Endothelial cell of umbilical vein (primary cell): ENCODE results near the gene KRTAP19-8.

Experiments used
- EZH2 ChIP-seq: IDR thresholded peaks from 2 replicates; pipeline ENCODE4 v1.6.1; 2012; ENCODE audit warnings: borderline replicate concordance, low read depth, mild to moderate bottlenecking, moderate library complexity, low read length, inconsistent platforms; ENCODE audit not compliant: severe bottlenecking
- FOS ChIP-seq: IDR thresholded peaks from 2 replicates; pipeline ENCODE4 v1.6.1; 2011; ENCODE audit warnings: mild to moderate bottlenecking, low read length, moderate library complexity, borderline replicate concordance; ENCODE audit not compliant: insufficient read depth
- GATA2 ChIP-seq: IDR thresholded peaks from 2 replicates; pipeline ENCODE4 v1.7.0; 2011; ENCODE audit warnings: low read depth, mild to moderate bottlenecking, moderate library complexity, mixed read lengths, low read length; ENCODE audit not compliant: insufficient read length, insufficient read depth
- JUN ChIP-seq: IDR thresholded peaks from 2 replicates; pipeline ENCODE4 v1.6.1; 2011; ENCODE audit warnings: borderline replicate concordance, low read depth; ENCODE audit not compliant: insufficient read length, insufficient read depth
- MAX ChIP-seq: IDR thresholded peaks from 2 replicates; pipeline ENCODE4 v1.6.1; 2011; ENCODE audit not compliant: insufficient read depth, insufficient read length
- MYC ChIP-seq: IDR thresholded peaks from one replicate; pipeline ENCODE4 v1.6.1; 2011; ENCODE audit warnings: mild to moderate bottlenecking, low read depth, low read length
- POLR2A ChIP-seq: IDR thresholded peaks from 2 replicates; pipeline ENCODE4 v1.6.1; 2012; ENCODE audit warnings: low read depth, mild to moderate bottlenecking, control low read depth, low read length
- POLR2AphosphoS5 ChIP-seq: IDR thresholded peaks from 2 replicates; pipeline ENCODE4 v1.6.1; 2012; ENCODE audit warnings: low read depth, mild to moderate bottlenecking, control low read depth, low read length, moderate library complexity; ENCODE audit not compliant: insufficient read depth
- TF ChIP-seq, protein P1 (sequence below), 2 donors: IDR thresholded peaks; 1 replicate in 1 of 2; 2 replicates in 1 of 2; pipeline ENCODE4 v1.5.1; 2011; ENCODE audit warnings: low read length in 2 of 2, mild to moderate bottlenecking in 2 of 2, moderate library complexity in 2 of 2, control low read depth in 1 of 2, inconsistent platforms in 1 of 2, low read depth in 1 of 2; ENCODE audit not compliant: insufficient read depth in 1 of 2; ENCODE audit errors: extremely low read depth in 1 of 2

DNA sequence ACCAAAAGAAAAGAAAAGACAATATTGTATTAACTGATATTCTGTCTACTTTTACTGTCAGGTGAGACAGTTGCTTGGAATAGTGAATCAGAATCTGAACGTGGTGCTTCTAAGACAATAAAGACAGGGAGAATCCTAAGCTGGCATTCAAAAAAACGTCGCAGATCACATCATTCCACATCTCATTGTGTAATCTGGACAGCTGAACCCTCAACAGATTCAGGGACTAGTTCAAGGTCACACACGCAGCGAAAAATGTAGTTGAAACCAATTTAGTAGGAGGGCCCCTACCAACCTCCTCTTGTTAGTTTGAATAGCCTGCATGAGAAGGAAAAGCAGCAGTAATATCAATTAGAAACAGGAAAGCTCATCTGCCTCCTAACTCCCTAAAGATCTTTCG, 46.4 kb upstream of the KRTAP19-8 start:
- TF ChIP-seq MAX = no peak
- TF ChIP-seq, protein P1, sequence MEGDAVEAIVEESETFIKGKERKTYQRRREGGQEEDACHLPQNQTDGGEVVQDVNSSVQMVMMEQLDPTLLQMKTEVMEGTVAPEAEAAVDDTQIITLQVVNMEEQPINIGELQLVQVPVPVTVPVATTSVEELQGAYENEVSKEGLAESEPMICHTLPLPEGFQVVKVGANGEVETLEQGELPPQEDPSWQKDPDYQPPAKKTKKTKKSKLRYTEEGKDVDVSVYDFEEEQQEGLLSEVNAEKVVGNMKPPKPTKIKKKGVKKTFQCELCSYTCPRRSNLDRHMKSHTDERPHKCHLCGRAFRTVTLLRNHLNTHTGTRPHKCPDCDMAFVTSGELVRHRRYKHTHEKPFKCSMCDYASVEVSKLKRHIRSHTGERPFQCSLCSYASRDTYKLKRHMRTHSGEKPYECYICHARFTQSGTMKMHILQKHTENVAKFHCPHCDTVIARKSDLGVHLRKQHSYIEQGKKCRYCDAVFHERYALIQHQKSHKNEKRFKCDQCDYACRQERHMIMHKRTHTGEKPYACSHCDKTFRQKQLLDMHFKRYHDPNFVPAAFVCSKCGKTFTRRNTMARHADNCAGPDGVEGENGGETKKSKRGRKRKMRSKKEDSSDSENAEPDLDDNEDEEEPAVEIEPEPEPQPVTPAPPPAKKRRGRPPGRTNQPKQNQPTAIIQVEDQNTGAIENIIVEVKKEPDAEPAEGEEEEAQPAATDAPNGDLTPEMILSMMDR (IDR thresholded peaks at IDR 0.05; ENCODE audit: extremely low read depth in 1 of 2, insufficient read depth in 1 of 2, low read depth in 1 of 2, low read length in 2 of 2) = no peak
- no peak for TF ChIP-seq POLR2A
- no peak for TF ChIP-seq POLR2AphosphoS5
- TF ChIP-seq EZH2 = no peak
- TF ChIP-seq GATA2 = no peak
- no peak for TF ChIP-seq JUN
- TF ChIP-seq FOS = no peak
- no peak for TF ChIP-seq MYC
